Sciatic nerve (tissue), 2 donors: ENCODE data around the gene STYK1. TPM values are rescaled to one million over a fixed set of nuclear protein-coding genes. Genes with fewer than 3 reads are reported as not detected.
"Not testable (repeated sequence)": the region's sequence is repeated elsewhere in the genome, so short reads cannot be mapped to it uniquely, and the experiment has no call there.

Experiments
- ATAC-seq: fragments of 200-7000 bp; cut with Tn5 transposase; one replicate; pipeline ENCODE4 v1.9.1; 2020; ENCODE audit warnings: mild to moderate bottlenecking, moderate library complexity
- DNase-seq: peaks from one replicate; pipeline ENCODE4 v3.0.0-alpha.2; 2020; ENCODE audit warnings: low spot score
- intact Hi-C: fragments of 100-400 bp; cut with DNase I; formaldehyde crosslinking; loops from one replicate; pipeline ENCODE4 v1.14.2; 2022
- total RNA-seq: library from RNA; stranded (reverse); fragmentation: NEBNext Ultra II Directional; extraction: Animal tissue kit (Norgen Biotek cat#: 25700); gene quantifications from one replicate; pipeline ENCODE4 v1.2.1, GENCODE V29; 2021
- donor health status: DM: no; HTN: no; CAD: no.
- donor health status: DM: no; HTN: no; CAD: no.

STYK1 gene
- total RNA-seq, 1 donor from 2014 or later: 0.85 TPM

- ATAC-seq (no peak), DNase-seq (no peak)
- intact Hi-C loops: no loop called here
Measured at GRCh38 chr12:10697862-10698261, 24.0 kb upstream of the STYK1 start.

DNA sequence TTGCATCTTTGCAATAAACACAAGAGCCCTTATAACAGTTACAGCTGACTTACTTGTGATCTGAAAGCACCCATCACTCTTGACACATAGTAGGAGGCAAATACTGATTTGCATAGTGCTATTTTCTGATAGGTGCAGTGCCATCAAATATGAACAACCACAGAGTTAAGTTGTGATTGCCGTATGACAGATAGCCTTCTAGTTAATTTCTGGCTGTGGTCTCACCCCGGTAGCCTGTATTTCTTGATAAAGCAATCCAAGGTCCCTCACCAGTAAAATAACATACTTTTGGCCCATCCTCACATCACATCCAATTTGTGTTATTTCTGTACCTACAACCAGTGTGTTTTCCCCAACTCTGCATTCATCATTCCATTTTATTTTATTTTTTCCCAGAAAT lies 23.3 kb upstream of the STYK1 start:
- no peak for DNase-seq
- ATAC-seq: no peak
- intact Hi-C loops: no loop called here

DNA sequence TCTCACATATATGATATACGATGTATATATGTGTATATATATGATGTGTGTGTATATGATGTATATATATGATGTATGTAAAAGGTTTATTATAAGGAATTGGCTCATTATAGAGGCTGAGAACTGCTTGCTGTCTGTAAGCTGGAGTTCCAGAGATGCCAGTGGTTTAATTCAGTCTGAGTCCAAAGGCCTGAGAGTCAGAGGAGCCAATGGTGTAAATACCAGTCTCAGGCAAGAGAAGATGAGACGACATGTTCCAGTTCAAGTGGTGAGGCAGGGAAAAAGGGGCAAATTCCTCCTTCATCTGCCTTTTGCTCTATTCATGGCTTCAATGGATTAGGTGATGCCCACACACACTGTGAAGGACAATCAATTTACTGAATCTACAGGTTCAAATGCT lies 17.1 kb upstream of the STYK1 start:
- intact Hi-C loops: no loop called here
- DNase-seq (no peak), ATAC-seq (no peak)

GRCh38 chr12:10689146-10689545 lies 15.3 kb upstream of the STYK1 start:
- intact Hi-C loops: no loop called here
- ATAC-seq: no peak

DNA sequence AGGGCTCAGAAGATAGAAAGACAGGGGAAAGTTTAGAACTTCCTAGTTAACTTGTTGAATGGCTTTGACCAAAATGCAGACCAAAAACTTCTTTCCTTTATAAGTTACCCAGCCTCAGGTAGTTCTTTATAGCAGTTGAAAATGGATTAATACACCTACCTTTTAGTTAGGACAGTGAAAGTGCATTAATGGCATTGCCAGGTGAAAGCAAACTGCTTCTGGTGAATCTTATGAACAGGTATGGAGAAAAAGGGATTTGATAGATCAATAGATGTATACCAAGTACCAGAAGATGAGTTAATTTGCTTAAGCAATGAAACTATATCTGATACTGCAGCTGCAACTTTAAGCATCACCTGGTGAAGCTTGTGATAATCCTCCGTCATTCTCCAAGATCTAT lies 14.2 kb upstream of the STYK1 start:
- DNase-seq (no peak), ATAC-seq (no peak)
- intact Hi-C loops: no loop called here

More at GRCh38 chr12:10689146-10689545, 15.3 kb upstream of the STYK1 start:
- DNase-seq: no peak

GRCh38 chr12:10672231-10672868 lies 1.5 kb downstream of the STYK1 start:
- no peak for ATAC-seq

DNA sequence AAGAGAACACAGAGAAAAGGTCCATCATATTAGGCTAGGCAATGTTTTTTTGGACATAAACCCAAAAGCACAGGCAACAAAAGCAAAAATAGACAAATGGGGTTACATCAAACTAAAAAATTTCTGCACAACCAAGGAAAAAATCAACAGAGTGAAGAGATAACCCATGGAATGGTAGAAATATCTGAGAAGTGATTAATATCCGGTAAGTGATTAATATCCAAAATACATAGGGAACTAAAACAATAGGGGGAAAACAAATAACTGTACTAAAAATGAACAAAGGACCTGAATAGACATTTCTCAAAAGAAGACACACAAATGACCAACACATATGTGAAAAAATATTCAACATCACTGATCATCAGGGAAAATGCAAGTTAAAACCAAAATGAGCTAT lies 4.3 kb downstream of the STYK1 start:
- ATAC-seq (no peak), DNase-seq (no peak)
- intact Hi-C loops: no loop called here

More at GRCh38 chr12:10672231-10672868, 1.5 kb downstream of the STYK1 start:
- intact Hi-C loops: no loop called here
- no peak for DNase-seq

DNA sequence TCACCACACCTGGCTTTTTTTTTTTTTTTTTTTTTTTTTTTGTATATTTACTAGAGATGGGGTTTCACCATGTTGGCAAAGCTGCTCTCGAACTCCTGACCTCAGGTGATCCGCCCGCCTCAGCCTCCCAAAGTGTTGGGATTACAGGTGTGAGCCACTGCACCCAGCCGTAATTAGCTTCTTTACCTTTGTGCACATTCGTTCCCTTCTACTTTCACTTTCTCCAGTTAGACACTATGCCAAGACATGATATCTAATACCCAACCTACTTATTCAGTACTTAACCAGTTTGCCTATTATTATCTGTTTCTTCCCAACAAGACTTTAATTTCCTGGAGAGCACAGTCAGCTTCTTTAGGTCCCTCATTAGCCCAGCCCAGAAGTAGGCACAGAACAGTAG lies 5.3 kb downstream of the STYK1 start:
- ATAC-seq: no peak
- DNase-seq: no peak
- intact Hi-C loops: no loop called here

GRCh38 chr12:10667581-10667980 lies 6.3 kb downstream of the STYK1 start:
- DNase-seq: no peak
- ATAC-seq: no peak
- intact Hi-C loops: no loop called here

GRCh38 chr12:10664499-10664898 lies 9.4 kb downstream of the STYK1 start:
- DNase-seq (no peak), ATAC-seq (no peak)
- intact Hi-C loops: no loop called here

- DNase-seq (no peak), ATAC-seq (no peak)
- intact Hi-C loops: no loop called here
Measured at GRCh38 chr12:10663869-10664268, 10.0 kb downstream of the STYK1 start.

GRCh38 chr12:10661338-10661737 lies 12.5 kb downstream of the STYK1 start:
- no peak for ATAC-seq
- no peak for DNase-seq
- intact Hi-C loops: no loop called here

DNA sequence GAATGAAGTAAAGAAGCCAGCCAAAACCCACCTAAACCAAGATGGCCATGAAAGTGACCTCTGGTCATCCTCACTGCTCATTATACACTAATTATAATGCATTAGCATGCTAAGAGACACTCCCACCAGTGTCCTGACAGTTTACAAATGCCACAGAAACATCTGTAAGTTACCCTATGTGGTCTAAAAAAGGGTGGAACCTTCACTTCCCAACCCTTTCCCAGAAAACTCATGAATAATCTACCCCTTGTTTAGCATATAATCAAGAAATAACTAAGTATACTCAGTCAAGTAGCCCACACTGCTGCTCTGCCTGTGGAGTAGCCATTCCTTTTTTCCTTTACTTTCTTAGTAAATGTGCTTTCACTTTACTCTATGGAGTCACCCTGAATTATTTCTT lies 19.8 kb downstream of the STYK1 start:
- DNase-seq: no peak
- intact Hi-C loops: no loop called here
- ATAC-seq: no peak

DNA sequence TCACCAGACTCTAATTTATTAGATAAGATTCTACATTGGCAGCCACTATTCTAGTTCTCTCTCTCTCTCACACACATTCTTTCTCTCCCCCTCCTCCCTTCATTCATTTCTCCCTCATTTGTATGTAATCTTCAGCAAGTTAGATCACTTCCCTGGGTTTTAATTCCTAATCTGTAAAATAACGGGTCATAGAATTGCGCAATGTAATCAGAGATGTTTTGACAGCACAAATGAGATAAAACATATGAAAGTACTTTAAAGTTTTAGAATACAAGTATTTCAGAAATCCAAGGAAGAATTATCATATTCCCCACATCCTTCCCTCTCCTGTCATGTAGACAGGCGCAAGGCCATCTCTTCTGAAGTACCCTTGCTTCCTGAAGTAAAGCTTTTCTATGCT lies 21.7 kb downstream of the STYK1 start:
- intact Hi-C loops: no loop called here
- no peak for ATAC-seq
- no peak for DNase-seq

GRCh38 chr12:10646576-10646975 lies 27.3 kb downstream of the STYK1 start:
- intact Hi-C loops, DNase-seq, ATAC-seq: not testable (repeated sequence)

GRCh38 chr12:10645910-10646309 lies 27.9 kb downstream of the STYK1 start:
- intact Hi-C loops: no loop called here
- DNase-seq (no peak), ATAC-seq (no peak)

GRCh38 chr12:10641735-10642500 lies 31.9 kb downstream of the STYK1 start:
- no peak for ATAC-seq
- intact Hi-C loops: no loop called here
- DNase-seq: no peak

GRCh38 chr12:10638728-10639127 lies 35.1 kb downstream of the STYK1 start:
- intact Hi-C loops: no loop called here
- no peak for DNase-seq
- ATAC-seq: no peak

GRCh38 chr12:10636611-10637010 lies 37.2 kb downstream of the STYK1 start:
- ATAC-seq (no peak), DNase-seq (no peak)
- intact Hi-C loops: no loop called here

DNA sequence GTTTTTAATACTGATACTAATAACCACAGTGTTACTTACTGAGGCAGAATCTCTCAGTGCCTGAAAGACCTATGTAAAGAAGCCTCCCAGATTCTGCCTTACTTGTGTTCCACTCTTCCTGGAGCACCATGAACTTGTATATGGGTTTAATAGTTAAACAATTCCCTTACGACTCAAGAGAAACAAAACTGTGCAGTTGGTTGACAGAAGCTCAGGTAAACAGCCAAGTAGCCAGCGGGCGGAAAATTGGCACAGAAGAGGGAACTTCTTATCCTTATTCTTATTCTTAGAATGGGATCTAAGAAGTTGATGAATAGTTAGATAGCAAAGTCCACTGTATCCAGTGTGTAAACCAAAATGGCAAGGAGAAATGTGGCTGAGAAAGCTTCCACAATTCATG lies 37.7 kb downstream of the STYK1 start:
- no peak for ATAC-seq
- intact Hi-C loops: no loop called here
- no peak for DNase-seq

- no peak for DNase-seq
- ATAC-seq: no peak
- intact Hi-C loops: no loop called here
Measured at GRCh38 chr12:10635306-10635705, 38.5 kb downstream of the STYK1 start.
